GM10248 (cell line): ENCODE measurements around the gene SMG7.

Source experiments
- CTCF ChIA-PET: fragments of 300-600 bp; sonication (Branson Sonifier 250); formaldehyde crosslinking; extraction: SDS; loops from one replicate; lab custom pipeline; 2021; ENCODE audit warnings: antibody characterized with exemption; lab: Yijun Ruan, JAX
- POLR2A ChIA-PET: fragments of 350-650 bp; sonication (Branson Sonifier 250); formaldehyde crosslinking; extraction: SDS; loops from one replicate; lab custom pipeline; 2020; ENCODE audit warnings: antibody characterized with exemption; lab: Yijun Ruan, JAX
- DNase-seq: peaks from one replicate; pipeline ENCODE4 v3.0.0; 2012; ENCODE audit errors: extremely low spot score
- CTCF ChIP-seq: IDR thresholded peaks from 2 replicates; pipeline ENCODE4 v1.5.1; 2012; ENCODE audit warnings: mild to moderate bottlenecking, low read depth; ENCODE audit errors: extremely low read depth, missing control alignments, control extremely low read depth

Gene SMG7

GRCh38 chr1:183597656-183598347, 125.5 kb downstream of the SMG7 start:
- ChIA-PET POLR2A (no interaction called here), CTCF (interaction anchor here (1.8 to 2.4 kb wide), 2 partner anchors 11 to 18 kb away, joined by 6 to 16 read pairs; no protein-coding TSS in a partner anchor)
- no peak for DNase-seq
- TF ChIP-seq CTCF, result no peak

GRCh38 chr1:183598386-183598785, 126.1 kb downstream of the SMG7 start:
- DNase-seq, result no peak
- no peak for TF ChIP-seq CTCF
- ChIA-PET POLR2A (no interaction called here), CTCF (interaction anchor here (0.7 to 2.4 kb wide), 4 partner anchors 8 to 18 kb away, joined by 3 to 16 read pairs (median 4); partner anchors contain the start of gene NCF2)

GRCh38 chr1:183600136-183600535, 127.8 kb downstream of the SMG7 start:
- CTCF ChIA-PET, result interaction anchor here (1.3 to 3.7 kb wide), 4 partner anchors 10 to 34 kb away, joined by 3 to 23 read pairs (median 10); partner anchors contain the start of gene NCF2

GRCh38 chr1:183600634-183601033, 128.3 kb downstream of the SMG7 start:
- DNase-seq, result no peak
- ChIA-PET POLR2A (no interaction called here), CTCF (interaction anchor here (1.0 to 3.7 kb wide), 5 partner anchors 9 to 130 kb away, joined by 3 to 23 read pairs (median 8); partner anchors contain the start of gene NCF2)
- no peak for TF ChIP-seq CTCF

More at GRCh38 chr1:183600136-183600535, 127.8 kb downstream of the SMG7 start:
- DNase-seq, result no peak
- no peak for TF ChIP-seq CTCF
- POLR2A ChIA-PET, result no interaction called here

- TF ChIP-seq CTCF, result no peak
- ChIA-PET CTCF (interaction anchor here (1.2 to 3.7 kb wide), 4 partner anchors 13 to 31 kb away, joined by 4 to 23 read pairs (median 6); partner anchors contain the start of gene NCF2), POLR2A (interaction anchor here (1.2 kb wide), 1 partner anchor 9 kb away, joined by 3 read pairs; no protein-coding TSS in a partner anchor)
- DNase-seq, result no peak
These were observed 130.2 kb downstream of the SMG7 start for GRCh38 chr1:183602510-183602909.
